Measurements from ENCODE around the gene AFF3.

Gene AFF3

GRCh38 chr2:99569386-99569785, 573.0 kb downstream of the AFF3 start:
- no peak for DNase-seq (ENCODE audit: extremely low spot score)
- ChIA-PET CTCF (no interaction called here), POLR2A (no interaction called here)
- TF ChIP-seq HDGF (IDR thresholded peaks at IDR 0.05; ENCODE audit: borderline replicate concordance), result no peak
- no peak for TF ChIP-seq BHLHE40 (IDR thresholded peaks at IDR 0.05; ENCODE audit: borderline replicate concordance)
- TF ChIP-seq TARDBP (IDR thresholded peaks at IDR 0.05), result no peak
- no peak for TF ChIP-seq ZNF384 (IDR thresholded peaks at IDR 0.05)
- TF ChIP-seq SP1 (IDR thresholded peaks at IDR 0.05), result no peak
- no peak for TF ChIP-seq LEF1 (IDR thresholded peaks at IDR 0.05; ENCODE audit: borderline replicate concordance)
- TF ChIP-seq FOXK2 (IDR thresholded peaks at IDR 0.05), result no peak
- TF ChIP-seq ARNT (IDR thresholded peaks at IDR 0.05), result no peak
- no peak for TF ChIP-seq ELF4 (IDR thresholded peaks at IDR 0.05)
- no peak for TF ChIP-seq SUZ12 (IDR thresholded peaks at IDR 0.05)
- TF ChIP-seq FOXM1 (IDR thresholded peaks at IDR 0.05; ENCODE audit: borderline replicate concordance), result no peak
- no peak for TF ChIP-seq CTBP1 (IDR thresholded peaks at IDR 0.05; ENCODE audit: borderline replicate concordance)
- no peak for TF ChIP-seq PKNOX1 (IDR thresholded peaks at IDR 0.05)
- no peak for TF ChIP-seq FOXA1 (IDR thresholded peaks at IDR 0.05)
- no peak for TF ChIP-seq L3MBTL2 (conservative IDR thresholded peaks at IDR 0.05)
- no peak for TF ChIP-seq NFRKB (IDR thresholded peaks at IDR 0.05)

- DNase-seq (ENCODE audit: extremely low spot score), result no peak
- TF ChIP-seq L3MBTL2 (conservative IDR thresholded peaks at IDR 0.05) (no peak), TARDBP (IDR thresholded peaks at IDR 0.05) (no peak), ELF4 (IDR thresholded peaks at IDR 0.05) (no peak), PKNOX1 (IDR thresholded peaks at IDR 0.05) (no peak), ARNT (IDR thresholded peaks at IDR 0.05) (no peak), HDGF (IDR thresholded peaks at IDR 0.05; ENCODE audit: borderline replicate concordance) (no peak), FOXM1 (IDR thresholded peaks at IDR 0.05; ENCODE audit: borderline replicate concordance) (no peak), LEF1 (IDR thresholded peaks at IDR 0.05; ENCODE audit: borderline replicate concordance) (no peak), FOXK2 (IDR thresholded peaks at IDR 0.05) (no peak), SUZ12 (IDR thresholded peaks at IDR 0.05) (no peak), SP1 (IDR thresholded peaks at IDR 0.05) (no peak), FOXA1 (IDR thresholded peaks at IDR 0.05) (no peak), ZNF384 (IDR thresholded peaks at IDR 0.05) (no peak), NFRKB (IDR thresholded peaks at IDR 0.05) (no peak), CTBP1 (IDR thresholded peaks at IDR 0.05; ENCODE audit: borderline replicate concordance) (no peak), BHLHE40 (IDR thresholded peaks at IDR 0.05; ENCODE audit: borderline replicate concordance) (no peak)
- ChIA-PET CTCF (no interaction called here), POLR2A (no interaction called here)
Measured at GRCh38 chr2:99565227-99565626, 577.2 kb downstream of the AFF3 start.

GRCh38 chr2:99562516-99562915, 579.9 kb downstream of the AFF3 start:
- no peak for DNase-seq (ENCODE audit: extremely low spot score)
- CTCF ChIA-PET, result no interaction called here

GRCh38 chr2:99561804-99562203, 580.6 kb downstream of the AFF3 start:
- no peak for DNase-seq (ENCODE audit: extremely low spot score)
- ChIA-PET POLR2A (no interaction called here), CTCF (no interaction called here)
- TF ChIP-seq HDGF (IDR thresholded peaks at IDR 0.05; ENCODE audit: borderline replicate concordance) (no peak), LEF1 (IDR thresholded peaks at IDR 0.05; ENCODE audit: borderline replicate concordance) (no peak), CTBP1 (IDR thresholded peaks at IDR 0.05; ENCODE audit: borderline replicate concordance) (no peak), FOXA1 (IDR thresholded peaks at IDR 0.05) (no peak), PKNOX1 (IDR thresholded peaks at IDR 0.05) (no peak), NFRKB (IDR thresholded peaks at IDR 0.05) (no peak), FOXM1 (IDR thresholded peaks at IDR 0.05; ENCODE audit: borderline replicate concordance) (no peak), SUZ12 (IDR thresholded peaks at IDR 0.05) (no peak), L3MBTL2 (conservative IDR thresholded peaks at IDR 0.05) (no peak), ELF4 (IDR thresholded peaks at IDR 0.05) (no peak), SP1 (IDR thresholded peaks at IDR 0.05) (no peak), FOXK2 (IDR thresholded peaks at IDR 0.05) (no peak), ZNF384 (IDR thresholded peaks at IDR 0.05) (no peak), BHLHE40 (IDR thresholded peaks at IDR 0.05; ENCODE audit: borderline replicate concordance) (no peak)

More at GRCh38 chr2:99562516-99562915, 579.9 kb downstream of the AFF3 start:
- no peak for TF ChIP-seq FOXM1 (IDR thresholded peaks at IDR 0.05; ENCODE audit: borderline replicate concordance)
- TF ChIP-seq L3MBTL2 (conservative IDR thresholded peaks at IDR 0.05), result no peak
- no peak for TF ChIP-seq SP1 (IDR thresholded peaks at IDR 0.05)
- TF ChIP-seq FOXA1 (IDR thresholded peaks at IDR 0.05), result no peak
- no peak for TF ChIP-seq SUZ12 (IDR thresholded peaks at IDR 0.05)
- no peak for TF ChIP-seq FOXK2 (IDR thresholded peaks at IDR 0.05)
- TF ChIP-seq NFRKB (IDR thresholded peaks at IDR 0.05), result no peak
- TF ChIP-seq TARDBP (IDR thresholded peaks at IDR 0.05), result no peak
- no peak for TF ChIP-seq PKNOX1 (IDR thresholded peaks at IDR 0.05)
- TF ChIP-seq ELF4 (IDR thresholded peaks at IDR 0.05), result no peak
- no peak for TF ChIP-seq ARNT (IDR thresholded peaks at IDR 0.05)
- TF ChIP-seq LEF1 (IDR thresholded peaks at IDR 0.05; ENCODE audit: borderline replicate concordance), result no peak
- POLR2A ChIA-PET, result no interaction called here

GRCh38 chr2:99559075-99559662, 583.2 kb downstream of the AFF3 start:
- CTCF ChIA-PET, result interaction anchor here (0.5 to 2.2 kb wide), 11 partner anchors 10 to 703 kb away, joined by 3 to 24 read pairs (median 4); no protein-coding TSS in a partner anchor
- no peak for TF ChIP-seq BHLHE40 (IDR thresholded peaks at IDR 0.05; ENCODE audit: borderline replicate concordance)
- no peak for TF ChIP-seq NFRKB (IDR thresholded peaks at IDR 0.05)
- TF ChIP-seq L3MBTL2 (conservative IDR thresholded peaks at IDR 0.05), result no peak
- TF ChIP-seq SP1 (IDR thresholded peaks at IDR 0.05), result no peak
- TF ChIP-seq ZNF384 (IDR thresholded peaks at IDR 0.05), result no peak
- no peak for TF ChIP-seq FOXA1 (IDR thresholded peaks at IDR 0.05)
- TF ChIP-seq FOXK2 (IDR thresholded peaks at IDR 0.05), result no peak
- TF ChIP-seq TARDBP (IDR thresholded peaks at IDR 0.05), result no peak
- TF ChIP-seq HDGF (IDR thresholded peaks at IDR 0.05; ENCODE audit: borderline replicate concordance), result no peak
- TF ChIP-seq FOXM1 (IDR thresholded peaks at IDR 0.05; ENCODE audit: borderline replicate concordance), result no peak
- POLR2A ChIA-PET, result no interaction called here
- DNase-seq (ENCODE audit: extremely low spot score), result peak; percentile 87

Data from HEK293T (cell line).